Measurements from ENCODE around the gene IFNA2.
"Not testable (repeated sequence)": the region's sequence is repeated elsewhere in the genome, so short reads cannot be mapped to it uniquely, and the experiment has no call there.

IFNA2 gene

GRCh38 chr9:21385131-21385670, at the start of gene IFNA2:
Gene IFNA2, minus strand, starts transcription at chr9:21385398. Its CDS starts 69 bp downstream, at chr9:21385329.
- no peak for DNase-seq (ENCODE audit: low read depth in 2 of 2)

GRCh38 chr9:21435015-21435383, 49.8 kb upstream of the IFNA2 start:
- DNase-seq (ENCODE audit: low read depth in 2 of 2): not testable (repeated sequence)

- DNase-seq (ENCODE audit: low read depth in 2 of 2): peak; percentile 4 to 8
Measured at GRCh38 chr9:21434202-21435014, 49.2 kb upstream of the IFNA2 start.

GRCh38 chr9:21432672-21433425, 47.7 kb upstream of the IFNA2 start:
- no peak for DNase-seq (ENCODE audit: low read depth in 2 of 2)

- no peak for DNase-seq (ENCODE audit: low read depth in 2 of 2)
Measured at GRCh38 chr9:21429191-21429590, 44.0 kb upstream of the IFNA2 start.

GRCh38 chr9:21428235-21428634, 43.0 kb upstream of the IFNA2 start:
- DNase-seq (ENCODE audit: low read depth in 2 of 2): no peak

GRCh38 chr9:21415493-21416267, 30.5 kb upstream of the IFNA2 start:
- DNase-seq (ENCODE audit: low read depth in 2 of 2): no peak

- no peak for DNase-seq (ENCODE audit: low read depth in 2 of 2)
Measured at GRCh38 chr9:21414220-21414940, 29.2 kb upstream of the IFNA2 start.

GRCh38 chr9:21413624-21414023, 28.4 kb upstream of the IFNA2 start:
- DNase-seq (ENCODE audit: low read depth in 2 of 2): no peak

GRCh38 chr9:21413151-21413550, 28.0 kb upstream of the IFNA2 start:
- DNase-seq (ENCODE audit: low read depth in 2 of 2): no peak

- no peak for DNase-seq (ENCODE audit: low read depth in 2 of 2)
Measured at GRCh38 chr9:21412107-21412506, 26.9 kb upstream of the IFNA2 start.

- no peak for DNase-seq (ENCODE audit: low read depth in 2 of 2)
Measured at GRCh38 chr9:21408817-21409216, 23.6 kb upstream of the IFNA2 start, which contains the start of gene IFNA8. Gene IFNA8, plus strand, starts transcription at chr9:21409117. Its CDS starts 60 bp downstream, at chr9:21409177.

- no peak for DNase-seq (ENCODE audit: low read depth in 2 of 2)
Measured at GRCh38 chr9:21404146-21404545, 18.9 kb upstream of the IFNA2 start.

- DNase-seq (ENCODE audit: low read depth in 2 of 2): no peak
Measured at GRCh38 chr9:21402386-21403251, 17.4 kb upstream of the IFNA2 start.

GRCh38 chr9:21399956-21400355, 14.8 kb upstream of the IFNA2 start:
- DNase-seq (ENCODE audit: low read depth in 2 of 2): no peak

- no peak for DNase-seq (ENCODE audit: low read depth in 2 of 2)
Measured at GRCh38 chr9:21398955-21399489, 13.8 kb upstream of the IFNA2 start.

GRCh38 chr9:21395778-21396717, 10.8 kb upstream of the IFNA2 start:
- DNase-seq (ENCODE audit: low read depth in 2 of 2): peak; percentile 19 to 37

- DNase-seq (ENCODE audit: low read depth in 2 of 2): no peak
Measured at GRCh38 chr9:21392270-21392669, 7.1 kb upstream of the IFNA2 start.

- DNase-seq (ENCODE audit: low read depth in 2 of 2): no peak
Measured at GRCh38 chr9:21383627-21384026, 1.6 kb downstream of the IFNA2 start.

All from stimulated activated CD8-positive, alpha-beta memory T cell treated with anti-CD3 and anti-CD28 coated beads, Interleukin-7, amount 100 ng/mL, for 1 hour (primary cell).